Midbrain (tissue), 1 donor: ENCODE data around the gene ORC3.
"Not testable (repeated sequence)": the region's sequence is repeated elsewhere in the genome, so short reads cannot be mapped to it uniquely, and the experiment has no call there.

Experiments
- DNase-seq: peaks from one replicate; lab custom pipeline; 2025; lab: John Stamatoyannopoulos, UW

Gene ORC3

DNA sequence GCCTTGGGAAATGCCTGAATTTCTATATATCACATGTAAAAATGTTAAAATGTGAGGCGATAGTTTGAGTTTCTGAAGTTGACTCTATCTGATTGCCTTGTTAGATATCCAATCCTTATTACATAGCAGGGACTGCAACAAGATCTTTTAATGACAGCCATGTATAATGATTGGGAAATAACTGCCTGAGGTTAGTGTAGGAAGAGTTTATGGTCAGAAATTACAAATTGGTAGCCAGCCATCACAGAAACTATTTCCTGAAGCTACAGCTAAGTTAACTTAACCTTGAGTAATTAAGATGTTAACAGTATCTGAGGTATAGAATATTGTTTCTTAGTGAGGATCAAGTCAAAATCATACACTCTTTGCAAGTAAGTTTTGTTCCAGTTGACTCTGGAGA lies 71.1 kb downstream of the ORC3 start:
- no peak for DNase-seq

DNA sequence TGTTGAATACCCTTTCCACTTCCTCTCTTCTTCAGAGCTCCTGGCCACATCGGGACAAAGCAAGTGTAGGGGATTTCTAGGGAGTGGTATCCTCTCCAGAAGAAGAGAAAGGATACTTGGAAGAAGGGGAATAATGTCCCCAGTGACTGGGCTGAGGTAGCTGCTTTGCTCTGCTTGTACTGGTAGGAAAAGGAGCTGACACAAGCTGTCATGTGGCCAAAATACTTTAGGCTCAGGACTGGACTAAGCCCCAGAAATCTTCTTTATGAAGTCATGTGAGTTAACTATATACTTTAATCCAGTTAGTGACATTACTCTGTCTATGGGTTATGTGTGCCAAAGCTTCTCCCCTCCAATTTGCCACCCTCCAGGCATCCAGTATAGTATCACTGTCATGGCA lies 71.6 kb downstream of the ORC3 start:
- DNase-seq, result no peak

DNA sequence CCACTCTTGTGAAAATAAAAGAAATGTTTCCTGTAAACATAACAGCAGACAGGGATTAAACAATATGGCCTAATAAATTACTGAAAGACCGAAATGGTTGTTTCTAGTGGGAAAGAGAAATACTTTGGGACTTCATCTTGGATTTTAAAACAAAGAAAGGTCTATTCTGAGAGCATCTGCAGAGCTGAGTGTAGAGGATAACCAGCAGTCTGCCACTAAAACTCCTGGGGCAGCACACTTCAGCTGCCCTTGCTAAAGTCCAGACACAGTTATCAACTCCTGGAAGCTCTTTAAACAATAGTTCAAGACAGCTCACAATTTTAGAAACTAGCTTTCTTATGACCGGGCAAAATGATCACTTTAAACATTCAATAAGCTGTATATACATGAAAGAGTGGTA lies 73.5 kb downstream of the ORC3 start:
- DNase-seq, result no peak

DNA sequence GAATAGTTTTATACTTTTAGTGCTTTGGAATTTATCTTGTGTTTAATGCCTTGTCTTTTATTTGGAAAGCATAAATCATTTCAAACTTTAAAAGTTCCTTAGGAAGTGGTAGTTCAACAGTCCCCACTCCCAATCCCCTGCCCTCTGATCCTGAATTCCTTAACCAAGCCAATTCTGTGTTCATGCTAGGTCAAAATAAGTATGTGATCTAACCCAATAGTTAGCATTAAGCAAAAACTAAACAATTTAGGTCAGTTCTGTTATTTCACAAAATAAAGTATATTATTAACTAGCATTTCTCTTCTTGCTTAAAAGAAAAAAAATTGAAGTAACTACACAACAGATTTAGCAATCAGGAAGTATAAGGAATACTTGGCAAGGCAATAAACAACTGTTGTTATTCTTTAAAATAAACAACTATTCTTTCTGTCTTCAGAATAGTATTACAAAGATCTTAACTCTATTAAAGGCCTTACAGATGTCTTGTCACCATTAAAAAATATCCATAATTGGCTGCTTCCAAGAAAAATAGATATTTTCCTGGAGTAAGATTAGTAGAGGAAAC lies 75.1 kb downstream of the ORC3 start:
- no peak for DNase-seq

GRCh38 chr6:87667032-87667431 lies 77.1 kb downstream of the ORC3 start:
- DNase-seq, result no peak

GRCh38 chr6:87668013-87668412 lies 78.1 kb downstream of the ORC3 start:
- DNase-seq, result no peak

DNA sequence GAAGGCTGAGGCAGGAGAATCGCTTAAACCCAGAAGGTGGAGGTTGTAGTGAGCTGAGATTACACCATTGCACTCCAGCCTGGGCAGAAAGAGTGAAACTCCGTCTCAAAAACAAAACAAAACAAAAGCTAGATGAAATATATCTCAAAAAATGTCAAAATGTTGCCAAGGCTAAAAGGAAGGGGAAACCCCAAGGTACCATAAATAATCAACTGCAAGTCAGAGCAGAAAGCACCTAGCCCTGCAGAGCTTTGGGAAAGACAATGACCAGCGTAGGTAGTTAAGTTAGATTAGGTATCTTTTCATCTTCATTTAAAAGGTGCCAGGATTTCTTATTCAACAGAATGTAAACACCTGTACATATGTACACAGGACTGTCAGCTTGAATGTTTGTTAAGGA lies 79.1 kb downstream of the ORC3 start:
- no peak for DNase-seq

GRCh38 chr6:87670707-87671106 lies 80.8 kb downstream of the ORC3 start:
- no peak for DNase-seq

DNA sequence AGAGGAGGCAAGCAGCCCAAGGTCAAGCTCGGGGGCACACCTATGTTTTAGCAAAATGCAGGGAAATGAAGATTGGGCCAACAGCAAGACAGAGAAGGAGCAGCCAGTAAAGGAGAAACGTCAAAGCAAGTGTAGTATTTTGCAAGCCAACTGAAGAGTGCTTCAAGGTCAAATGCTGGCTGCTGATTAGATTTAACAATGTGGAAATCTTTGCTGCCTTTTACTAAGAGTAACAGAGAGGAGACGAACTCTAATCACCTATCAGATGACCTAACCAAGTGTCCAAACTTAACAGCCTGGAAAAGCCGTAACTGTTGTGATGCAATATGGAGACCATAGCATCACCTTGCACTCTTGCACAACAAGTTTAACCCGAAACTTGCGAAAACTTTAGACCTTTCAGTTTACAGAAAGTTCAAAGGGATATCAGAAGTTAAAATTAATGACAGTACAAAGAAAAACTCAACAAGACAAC lies 81.7 kb downstream of the ORC3 start:
- no peak for DNase-seq

DNA sequence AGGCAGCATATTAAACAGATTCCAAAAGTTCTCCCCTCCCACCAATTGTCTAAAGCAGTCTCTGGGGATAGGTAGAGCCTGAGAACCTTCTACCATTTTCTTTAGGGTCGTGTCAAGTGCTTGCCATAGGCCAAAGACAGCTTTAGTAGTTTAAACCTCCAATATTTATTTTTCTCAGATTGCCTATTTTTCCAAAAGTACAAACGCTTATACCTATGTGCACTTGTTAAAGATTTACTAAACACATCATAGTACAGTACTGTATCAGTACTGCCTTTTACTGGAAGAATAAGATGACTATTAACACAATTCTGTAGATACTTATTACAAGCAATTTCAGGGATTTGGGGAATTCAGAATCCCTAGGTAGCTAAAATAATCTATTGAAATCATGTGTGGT lies 82.7 kb downstream of the ORC3 start:
- DNase-seq, result no peak

DNA sequence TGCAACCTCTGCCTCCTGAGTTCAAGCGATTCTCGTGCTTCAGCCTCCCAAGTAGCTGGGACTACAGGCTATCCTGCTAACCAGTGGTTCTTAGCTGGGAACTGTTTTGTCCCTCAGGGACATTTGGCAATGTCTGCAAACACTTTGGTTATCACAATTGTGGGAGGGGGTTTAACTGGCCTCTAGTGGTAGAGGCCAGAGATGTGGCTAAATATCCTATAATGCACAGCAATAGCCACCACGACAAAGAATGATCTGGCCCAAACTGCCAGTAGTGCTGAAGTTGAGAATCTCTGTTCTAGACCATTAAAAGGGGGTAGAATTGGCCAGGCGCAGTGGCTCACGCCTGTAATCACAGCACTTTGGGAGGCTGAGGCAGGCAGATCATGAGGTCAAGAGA lies 83.3 kb downstream of the ORC3 start:
- no peak for DNase-seq

DNA sequence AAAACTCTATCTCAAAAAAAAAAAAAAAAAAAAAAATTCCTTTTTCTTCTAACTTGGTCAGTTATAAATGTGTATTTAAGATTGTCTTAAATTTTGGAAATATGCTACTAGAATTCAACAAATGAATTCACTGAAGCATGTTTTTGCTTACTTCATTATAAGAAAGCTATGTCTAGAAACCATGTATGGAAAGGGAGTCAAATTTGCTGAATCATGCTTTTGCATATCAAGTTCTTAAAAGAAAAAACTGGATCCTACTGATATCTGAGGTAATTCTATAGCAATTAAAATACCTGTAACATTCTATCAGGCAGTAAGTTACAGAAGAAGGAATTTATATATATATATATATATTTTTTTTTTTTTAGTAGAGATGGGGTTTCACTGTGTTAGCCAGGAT lies 84.4 kb downstream of the ORC3 start:
- no peak for DNase-seq

DNA sequence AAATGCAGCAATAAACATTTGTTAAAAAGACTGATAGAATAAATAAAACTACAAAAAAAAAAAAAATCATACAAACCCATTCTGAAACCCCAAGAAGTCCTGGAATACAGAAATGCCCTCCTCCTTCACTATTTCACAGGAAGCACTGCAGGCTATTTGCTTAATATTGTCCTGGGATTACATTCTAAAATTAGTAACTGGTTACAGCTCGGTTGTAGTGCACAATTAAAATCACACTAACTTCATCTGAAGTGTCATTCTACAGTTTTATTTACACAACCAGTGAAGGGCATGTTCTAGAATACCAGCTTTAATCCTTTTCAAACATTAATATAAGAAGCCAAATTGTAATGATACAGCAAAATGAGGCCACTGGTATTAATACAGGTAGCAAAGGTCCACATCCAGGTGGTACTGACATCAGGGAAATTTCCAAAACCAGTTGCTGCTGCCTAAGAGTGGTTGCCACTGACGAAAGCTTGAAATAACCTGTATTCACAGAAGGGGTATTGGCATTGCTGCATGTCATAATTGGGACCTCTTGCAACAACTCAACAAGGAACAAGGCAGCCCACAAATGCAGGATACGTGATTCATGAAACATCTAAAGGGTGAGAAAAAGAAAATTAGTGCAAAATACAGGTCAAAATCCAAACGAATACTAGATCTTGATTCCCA lies 85.2 kb downstream of the ORC3 start:
- no peak for DNase-seq

- no peak for DNase-seq
Measured at GRCh38 chr6:87682310-87682709, 92.4 kb downstream of the ORC3 start.

DNA sequence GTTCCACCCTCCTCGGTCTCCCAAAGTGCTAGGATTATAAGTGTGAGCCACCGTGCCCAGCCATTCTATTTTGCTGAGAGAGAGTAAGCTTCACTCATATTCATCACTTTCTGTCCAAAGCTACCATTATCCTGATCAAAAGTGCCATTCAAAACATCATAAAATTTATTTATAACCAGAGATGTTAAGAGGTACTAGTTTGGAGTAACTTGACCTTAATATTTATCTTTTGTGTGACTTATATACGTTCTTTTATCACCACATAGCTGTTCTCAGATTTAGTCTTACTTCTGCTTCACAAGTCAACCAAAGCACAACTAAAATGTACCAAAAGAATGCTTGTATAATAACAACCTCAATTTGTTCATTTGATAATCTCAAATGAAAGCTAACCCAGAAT lies 94.0 kb downstream of the ORC3 start:
- DNase-seq, result no peak

- DNase-seq, result no peak
Measured at GRCh38 chr6:87684895-87685654, 95.1 kb downstream of the ORC3 start.

DNA sequence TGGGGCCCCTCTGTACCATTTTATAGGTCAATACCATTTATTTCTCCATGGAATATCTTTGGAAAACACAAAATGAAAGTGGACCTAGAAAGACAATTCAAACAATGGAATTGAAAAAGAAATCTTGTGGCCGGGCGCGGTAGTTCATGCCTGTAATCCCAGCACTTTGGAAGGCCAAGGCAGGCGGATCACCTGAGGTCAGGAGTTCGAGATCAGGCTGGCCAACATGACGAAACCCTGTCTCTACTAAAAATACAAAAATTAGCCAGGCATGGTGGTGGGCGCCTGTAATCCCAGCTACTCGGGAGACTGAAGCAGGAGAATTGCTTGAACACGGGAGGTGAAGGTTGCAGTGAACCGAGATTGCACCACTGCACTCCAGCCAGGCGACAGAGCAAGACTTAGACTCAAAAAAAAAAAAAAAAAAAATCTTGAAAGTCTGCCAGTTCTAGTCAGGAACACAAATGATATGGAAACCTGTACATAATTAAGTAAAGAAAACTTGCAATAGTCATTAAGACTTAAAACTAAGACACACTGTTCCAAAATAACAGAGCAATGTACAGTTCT lies 96.8 kb downstream of the ORC3 start:
- not testable (repeated sequence) for DNase-seq

DNA sequence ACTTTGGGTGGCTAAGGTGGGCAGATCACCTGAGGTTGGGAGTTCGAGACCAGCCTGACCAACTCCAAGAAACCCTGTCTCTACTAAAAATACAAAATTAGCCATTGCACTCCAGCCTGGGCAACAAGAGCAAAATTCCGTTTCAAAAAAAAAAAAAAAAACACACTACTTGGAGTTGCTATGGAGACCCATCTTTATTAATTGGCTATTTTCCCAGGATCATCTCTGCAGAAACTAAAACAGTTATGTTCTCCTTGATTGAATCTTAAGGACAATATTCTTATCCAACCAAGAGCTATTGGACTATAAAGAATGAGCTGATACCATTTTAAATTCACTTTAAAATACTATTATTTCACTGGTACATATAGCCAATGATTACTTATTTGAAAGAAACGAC lies 97.4 kb downstream of the ORC3 start:
- DNase-seq, result no peak

DNA sequence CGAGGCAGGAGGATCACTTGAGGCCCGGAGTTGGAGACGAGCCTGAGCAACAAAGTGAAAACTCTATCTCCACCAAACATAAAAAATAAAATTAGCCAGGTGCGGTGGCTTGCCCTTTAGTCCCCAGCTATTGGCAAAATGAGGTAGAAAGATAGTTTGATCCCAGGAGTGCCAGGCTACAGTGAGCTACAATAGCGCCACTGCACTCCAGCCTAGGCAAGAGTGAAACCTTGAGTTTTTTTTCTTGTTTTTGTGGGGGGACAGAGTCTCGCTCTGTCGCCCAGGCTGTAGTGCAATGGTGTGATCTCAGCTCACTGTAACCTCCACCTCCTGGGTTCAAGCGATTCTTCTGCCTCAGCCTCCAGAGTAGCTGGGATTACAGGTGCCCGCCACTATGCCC lies 98.0 kb downstream of the ORC3 start:
- not testable (repeated sequence) for DNase-seq

DNA sequence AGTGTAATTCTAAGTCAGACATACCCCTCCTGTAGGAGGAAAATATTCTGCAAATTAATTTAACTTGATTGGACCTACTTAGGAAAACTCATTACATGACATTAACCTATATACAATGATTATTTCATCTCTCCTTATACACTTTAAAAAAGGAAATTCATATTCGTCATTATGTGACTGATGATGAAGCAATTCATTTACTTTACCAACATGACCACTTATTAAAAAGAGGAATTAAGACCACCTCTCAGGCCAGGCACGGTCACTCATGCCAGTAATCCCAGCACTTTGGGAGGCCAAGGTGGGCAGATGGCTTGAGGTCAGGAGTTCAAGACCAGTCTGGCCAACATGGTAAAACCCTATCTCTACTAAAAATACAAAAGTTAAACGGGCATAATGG lies 100.5 kb downstream of the ORC3 start:
- DNase-seq, result no peak

DNA sequence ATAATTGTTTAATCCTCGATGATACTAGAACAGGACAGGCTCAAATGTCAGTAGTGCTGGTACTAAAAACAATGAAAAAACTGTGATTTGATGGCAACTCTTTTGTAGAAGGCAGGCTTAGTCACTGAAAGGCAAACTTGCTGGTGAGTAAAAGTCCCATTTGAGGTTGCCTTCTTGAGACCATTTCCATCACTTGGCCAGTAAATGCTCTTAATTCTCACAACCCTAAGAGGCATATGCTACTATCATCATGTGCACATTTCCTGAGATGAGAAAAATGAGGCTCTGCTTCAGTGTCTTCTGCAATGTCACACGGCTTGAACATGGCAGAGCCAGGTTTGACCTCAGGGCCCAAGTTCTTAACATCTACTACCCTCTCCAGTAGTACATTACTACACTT lies 102.2 kb downstream of the ORC3 start:
- DNase-seq, result no peak

GRCh38 chr6:87696817-87697216 lies 106.9 kb downstream of the ORC3 start:
- DNase-seq, result not testable (repeated sequence)
